DMS114 treated with DMSO at 0.1 percent for 48 hours (cell line): ENCODE measurements around the gene KRTAP12-4.
"Not testable (repeated sequence)": the region's sequence is repeated elsewhere in the genome, so short reads cannot be mapped to it uniquely, and the experiment has no call there.

Experiments
- DNase-seq: peaks from one replicate; lab custom pipeline; 2025; ENCODE audit not compliant: unreplicated experiment; lab: John Stamatoyannopoulos, UW

KRTAP12-4 gene

GRCh38 chr21:44657635-44658540 lies 3.4 kb upstream of the KRTAP12-4 start, which contains the start of gene KRTAP12-3:
TSS of gene KRTAP12-3 (plus strand) at chr21:44657932. CDS start at chr21:44657980, 48 bp downstream.
- no peak for DNase-seq

GRCh38 chr21:44656868-44657267 lies 2.4 kb upstream of the KRTAP12-4 start:
- no peak for DNase-seq

GRCh38 chr21:44653656-44654575 lies 543 bp downstream of the KRTAP12-4 start:
- DNase-seq: no peak

- no peak for DNase-seq
These were observed 1.3 kb downstream of the KRTAP12-4 start for GRCh38 chr21:44653123-44653522.

GRCh38 chr21:44650973-44651675 lies 3.3 kb downstream of the KRTAP12-4 start:
- DNase-seq: no peak

DNA sequence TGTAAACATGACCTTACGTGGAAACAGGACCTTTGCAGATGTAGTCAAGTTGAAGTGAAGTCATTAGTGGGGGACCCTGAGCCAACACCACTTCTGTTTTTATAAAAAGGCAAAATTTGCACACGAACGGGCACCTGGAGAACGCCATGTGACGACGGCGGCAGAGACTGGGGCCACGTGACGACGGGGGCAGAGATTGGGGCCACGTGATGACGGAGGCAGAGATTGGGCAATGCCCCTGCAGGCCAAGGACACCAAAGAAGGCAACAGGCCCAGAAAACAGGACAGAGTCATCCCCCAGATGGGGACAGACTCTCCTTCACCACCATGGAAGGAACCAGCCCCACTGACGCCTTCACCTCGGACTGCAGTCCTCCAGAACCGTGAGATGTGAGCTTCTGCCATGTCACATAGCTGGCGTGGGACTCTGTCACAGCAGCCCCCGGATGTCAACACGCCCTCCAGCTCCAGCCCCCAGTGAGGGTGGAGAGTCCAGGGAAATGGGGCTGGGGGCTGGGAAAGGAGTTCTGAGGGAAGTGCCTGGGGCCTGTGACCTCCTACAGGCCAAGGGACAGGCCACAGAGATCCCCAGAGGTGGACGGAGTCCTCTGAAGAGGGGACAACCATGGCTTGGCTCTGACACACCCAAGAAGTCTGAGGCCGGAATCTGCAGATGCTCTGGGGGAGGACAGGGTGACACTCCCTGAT lies 4.0 kb downstream of the KRTAP12-4 start:
- no peak for DNase-seq

- DNase-seq: no peak
These were observed 4.8 kb downstream of the KRTAP12-4 start for GRCh38 chr21:44649521-44650100.

- no peak for DNase-seq
These were observed 5.7 kb downstream of the KRTAP12-4 start for GRCh38 chr21:44648557-44649311.

DNA sequence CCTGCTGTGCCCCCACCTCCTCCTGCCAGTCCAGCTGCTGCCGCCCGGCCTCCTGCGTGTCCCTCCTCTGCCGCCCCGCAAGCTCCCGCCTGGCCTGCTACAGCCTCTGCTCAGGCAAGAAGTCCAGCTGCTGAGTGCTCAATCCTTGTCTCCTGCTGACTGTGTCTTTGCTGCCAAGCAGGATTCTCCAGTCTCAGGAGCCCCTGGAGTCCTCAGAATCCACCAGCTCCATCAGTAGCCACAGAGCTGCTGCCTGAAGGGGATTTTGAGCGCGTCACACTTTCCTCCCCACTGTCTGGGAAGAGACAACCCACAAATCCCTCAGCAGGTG lies 7.3 kb downstream of the KRTAP12-4 start:
- DNase-seq: no peak

- not testable (repeated sequence) for DNase-seq
These were observed 7.9 kb downstream of the KRTAP12-4 start, which contains the start of gene KRTAP10-11 for GRCh38 chr21:44646366-44647221. TSS of gene KRTAP10-11 (plus strand) at chr21:44646414. CDS start at chr21:44646459, 45 bp downstream.

DNA sequence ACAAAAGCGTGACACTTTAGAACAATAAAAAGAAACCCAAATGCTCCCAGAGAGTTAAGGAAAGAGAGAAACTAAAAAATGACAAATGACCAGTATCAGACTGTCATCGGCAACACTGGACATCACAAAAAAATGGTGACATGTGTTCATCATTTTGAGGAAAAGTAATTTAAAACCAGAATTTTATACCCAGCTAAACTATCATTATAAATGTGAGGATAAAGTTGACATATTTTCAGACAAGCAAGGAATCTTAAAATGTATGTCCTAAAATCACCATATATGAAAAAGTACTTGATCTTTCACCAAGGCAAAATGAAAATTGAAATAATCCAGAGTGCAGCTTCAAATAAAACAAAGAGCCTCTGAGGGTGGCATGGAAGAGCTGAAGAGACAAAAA lies 9.6 kb downstream of the KRTAP12-4 start:
- DNase-seq: no peak

GRCh38 chr21:44643741-44644310 lies 10.6 kb downstream of the KRTAP12-4 start:
- no peak for DNase-seq

GRCh38 chr21:44640761-44641160 lies 13.7 kb downstream of the KRTAP12-4 start:
- no peak for DNase-seq

DNA sequence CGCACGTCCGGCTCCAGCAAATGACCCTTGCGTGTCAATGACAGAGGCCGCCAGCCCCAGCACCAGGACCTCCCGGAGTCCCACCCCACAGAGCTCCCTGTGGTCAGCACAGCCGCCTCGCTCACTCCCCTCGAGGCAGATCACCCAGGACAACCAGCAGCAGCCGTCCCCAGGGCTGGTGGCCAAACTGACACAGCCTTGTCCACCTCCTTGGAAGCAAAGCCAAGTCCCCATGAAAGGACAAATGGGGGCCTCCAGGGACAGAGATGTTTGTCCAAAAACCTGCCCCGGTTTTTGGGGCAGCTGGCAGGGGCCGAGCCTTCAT lies 15.2 kb downstream of the KRTAP12-4 start:
- no peak for DNase-seq

- DNase-seq: not testable (repeated sequence)
These were observed 15.7 kb downstream of the KRTAP12-4 start for GRCh38 chr21:44638506-44639330.

DNA sequence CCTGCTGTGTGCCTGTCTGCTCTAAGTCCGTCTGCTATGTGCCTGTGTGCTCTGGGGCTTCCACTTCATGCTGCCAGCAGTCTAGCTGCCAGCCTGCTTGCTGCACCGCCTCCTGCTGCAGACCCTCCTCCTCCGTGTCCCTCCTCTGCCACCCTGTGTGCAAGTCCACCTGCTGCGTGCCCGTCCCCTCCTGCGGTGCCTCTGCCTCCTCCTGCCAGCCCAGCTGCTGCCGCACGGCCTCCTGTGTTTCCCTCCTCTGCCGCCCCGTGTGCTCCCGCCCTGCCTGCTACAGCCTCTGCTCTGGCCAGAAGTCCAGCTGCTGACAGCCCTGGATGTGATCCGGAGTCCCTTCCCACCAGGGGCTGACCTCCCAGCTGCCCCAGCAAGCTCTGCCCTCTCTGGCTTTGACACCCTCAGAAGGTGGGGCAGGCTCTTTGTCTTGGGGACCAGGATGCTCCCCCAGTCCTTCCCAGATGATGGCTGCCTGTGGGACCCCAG lies 16.6 kb downstream of the KRTAP12-4 start:
- not testable (repeated sequence) for DNase-seq
